HG02943 (cell line): ENCODE data around the gene NUDT6.
"Not testable (repeated sequence)": the region's sequence is repeated elsewhere in the genome, so short reads cannot be mapped to it uniquely, and the experiment has no call there.

Experiments used
- ATAC-seq: cut with Tn5 transposase; IDR thresholded peaks from one replicate; pipeline ENCODE4 v1.9.1; 2021; ENCODE audit warnings: mild to moderate bottlenecking, low read depth, moderate library complexity; ENCODE audit not compliant: unreplicated experiment

The NUDT6 gene

DNA sequence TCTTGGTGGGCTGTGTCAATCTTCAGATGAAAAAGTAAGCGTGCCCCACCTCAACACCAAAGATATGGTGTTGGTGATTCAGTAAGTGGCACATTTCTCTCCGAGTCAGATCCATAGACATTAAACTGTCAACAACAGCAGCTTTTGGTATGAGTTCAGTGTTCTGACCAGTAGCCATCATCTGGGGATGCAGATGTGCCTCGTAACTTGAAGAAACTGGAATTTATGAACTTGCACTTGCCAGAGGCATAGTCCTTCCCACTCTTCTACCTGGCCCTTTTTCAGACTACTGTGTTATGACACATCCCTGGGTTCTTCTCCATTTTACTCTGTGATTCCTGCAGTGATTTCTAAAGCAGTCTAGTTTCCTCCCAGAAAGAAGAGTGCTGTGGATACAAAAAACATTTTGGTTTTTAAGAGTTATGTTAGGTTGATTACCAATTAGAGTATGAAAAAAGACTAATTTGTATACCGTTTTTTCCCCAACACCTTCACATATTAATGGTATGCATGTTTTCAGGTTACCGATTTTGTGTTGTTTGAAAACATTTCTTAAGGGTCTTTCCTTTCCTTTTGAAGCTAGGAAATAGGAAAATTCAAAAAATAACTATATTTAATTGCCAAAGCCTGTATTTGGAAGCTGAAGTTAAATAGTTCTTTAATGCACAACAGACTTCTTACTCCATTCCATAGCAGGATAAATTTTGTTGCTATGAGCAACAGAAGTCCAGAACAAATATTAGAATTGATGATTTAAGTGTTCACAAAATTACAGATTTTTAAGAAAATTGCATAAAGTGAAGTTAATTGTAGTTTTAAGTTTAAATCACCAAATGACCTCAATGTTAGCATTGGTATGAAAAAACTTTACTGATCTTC, 39.3 kb downstream of the NUDT6 start:
- ATAC-seq, result no peak

DNA sequence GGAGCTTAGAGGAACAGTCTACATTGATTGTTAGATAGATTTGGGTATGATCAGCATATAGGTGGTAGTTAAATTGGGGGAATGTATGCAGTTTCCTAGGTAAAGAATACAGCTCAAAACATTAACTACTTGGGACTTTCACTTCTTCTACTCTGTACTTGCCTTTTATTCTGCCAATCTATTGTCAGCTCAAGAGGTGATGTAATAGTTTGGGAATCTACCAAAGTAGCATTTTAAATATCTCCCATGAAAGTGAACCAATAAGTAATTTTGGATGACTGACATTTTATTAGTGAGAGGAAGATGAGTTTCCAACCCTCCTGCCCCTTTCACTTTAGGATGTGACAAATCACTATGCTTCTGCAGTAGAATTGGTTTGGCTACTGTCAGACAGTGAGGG, 43.4 kb downstream of the NUDT6 start:
- no peak for ATAC-seq

DNA sequence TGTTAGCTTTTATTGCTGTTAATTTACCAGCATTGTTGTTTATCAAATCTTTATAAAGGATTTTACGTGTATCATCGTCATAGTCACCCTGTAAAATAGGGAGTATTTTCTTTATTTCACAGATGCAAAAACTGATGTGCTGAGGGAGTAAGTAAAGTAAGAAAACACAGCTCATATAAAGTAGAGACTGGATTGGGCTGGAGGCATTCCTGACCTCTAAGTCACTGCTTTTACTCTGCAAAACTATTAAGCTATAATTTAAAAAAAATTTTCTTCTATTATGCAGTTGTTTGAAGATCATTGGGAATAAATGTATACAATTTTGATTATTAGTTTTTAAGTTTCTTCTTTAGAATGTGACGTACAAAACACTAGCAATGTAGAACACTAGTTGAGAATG, 45.9 kb downstream of the NUDT6 start:
- ATAC-seq, result no peak

DNA sequence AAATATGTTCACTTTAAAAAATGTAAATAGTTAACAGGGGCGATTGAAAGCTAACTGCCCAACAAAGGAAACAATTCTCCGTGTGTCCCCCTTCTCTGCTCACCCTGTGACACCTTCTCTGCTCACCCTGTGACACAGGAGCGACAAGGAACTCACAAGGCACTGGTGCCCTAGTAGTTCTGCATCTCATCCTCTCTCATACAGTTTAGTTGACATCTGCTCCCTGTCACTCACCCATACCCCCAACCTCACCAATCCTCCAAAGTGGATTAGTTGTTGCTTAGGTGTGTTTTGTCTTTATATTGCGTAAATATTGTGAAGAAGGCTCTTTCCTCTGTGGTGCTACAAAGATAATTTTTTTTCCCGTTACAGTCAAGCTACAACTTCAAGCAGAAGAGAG, 46.4 kb downstream of the NUDT6 start:
- ATAC-seq, result no peak

DNA sequence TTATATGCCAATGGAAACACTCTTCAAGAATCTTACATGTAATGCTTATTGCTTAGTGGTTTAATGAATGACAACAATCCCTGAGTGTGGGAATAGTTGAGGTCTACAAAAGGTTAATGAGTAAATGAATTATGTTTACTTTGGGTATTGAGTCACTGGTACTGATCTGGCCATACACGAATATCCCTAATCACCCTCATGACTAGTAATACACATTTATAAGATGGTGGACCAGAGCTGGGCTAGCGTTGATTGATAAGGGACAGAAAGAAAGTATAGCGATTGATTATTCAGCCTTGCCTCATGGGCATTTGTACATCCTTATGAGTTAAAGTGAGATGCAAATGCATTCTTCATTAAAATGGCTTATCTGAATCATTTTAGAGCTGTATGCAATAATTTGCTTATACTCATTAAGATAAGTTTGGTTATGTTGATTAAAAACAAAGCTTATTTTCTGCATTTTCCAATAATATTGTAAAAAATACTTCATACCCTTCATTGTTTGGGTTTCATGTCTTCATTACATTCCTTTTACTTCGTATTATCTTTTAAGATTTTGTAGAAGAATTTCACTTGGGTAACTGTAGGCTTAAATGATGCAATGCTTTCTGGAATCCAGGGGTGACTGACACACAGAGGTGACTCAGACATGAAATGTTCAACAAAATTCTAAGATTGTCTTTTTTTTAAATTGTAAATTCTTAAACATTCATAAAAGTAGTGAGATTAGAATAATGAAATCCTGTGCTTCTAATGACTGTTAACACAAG, 48.4 kb downstream of the NUDT6 start:
- ATAC-seq, result no peak

DNA sequence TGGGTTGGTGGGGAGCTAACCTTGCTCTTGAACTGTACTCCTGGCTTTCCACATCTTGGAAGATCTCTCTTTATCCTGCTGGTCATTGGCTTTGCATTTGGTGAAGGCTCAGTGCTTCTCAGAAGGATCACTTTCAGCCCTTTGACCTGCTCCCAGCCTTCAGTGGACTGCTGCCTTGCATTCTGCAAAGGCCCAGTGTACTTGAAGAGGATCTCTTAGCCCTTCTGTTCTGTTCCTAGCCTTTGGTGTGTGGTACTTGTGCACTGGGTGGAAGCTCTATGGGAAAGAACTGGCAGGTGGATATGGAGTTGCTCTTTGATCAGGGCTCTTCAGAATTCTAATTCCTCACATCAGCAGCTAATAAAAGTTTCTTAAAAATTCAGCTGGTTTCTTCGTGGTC, 49.3 kb downstream of the NUDT6 start:
- ATAC-seq, result no peak

DNA sequence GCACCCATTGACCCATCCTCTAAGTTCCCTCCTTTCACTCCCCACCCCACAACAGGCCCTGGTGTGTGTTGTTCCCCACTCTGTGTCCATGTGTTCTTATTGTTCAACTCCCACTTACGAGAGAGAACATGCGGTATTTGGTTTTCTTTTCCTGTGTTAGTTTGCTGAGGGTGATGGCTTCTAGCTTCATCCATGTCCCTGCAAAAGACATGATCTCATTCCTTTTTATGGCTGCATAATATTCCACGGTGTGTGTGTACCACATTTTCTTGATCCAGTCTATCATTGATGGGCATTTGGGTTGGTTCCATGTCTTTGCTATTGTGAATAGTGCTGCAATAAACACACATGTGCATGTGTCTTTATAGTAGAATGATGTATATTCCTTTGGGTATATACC, 54.2 kb downstream of the NUDT6 start:
- not testable (repeated sequence) for ATAC-seq

DNA sequence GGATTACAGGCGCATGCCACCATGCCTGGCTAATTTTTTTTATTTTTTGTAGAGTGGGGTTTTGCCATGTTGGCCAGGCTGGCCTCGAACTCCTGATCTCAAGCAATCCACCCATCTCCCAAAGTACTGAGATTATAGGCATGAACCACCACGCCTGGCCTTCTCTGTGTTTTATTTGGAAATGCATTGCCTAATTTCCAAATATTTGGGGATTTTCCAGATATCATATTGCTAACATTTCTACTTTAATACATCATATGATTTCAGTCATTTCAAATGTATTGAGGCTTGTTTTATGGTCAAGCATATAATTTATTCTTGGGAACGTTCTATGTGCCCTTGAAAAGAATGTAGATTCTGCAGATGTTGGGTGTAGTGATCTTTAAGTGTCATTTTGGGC, 57.0 kb downstream of the NUDT6 start:
- ATAC-seq, result no peak

DNA sequence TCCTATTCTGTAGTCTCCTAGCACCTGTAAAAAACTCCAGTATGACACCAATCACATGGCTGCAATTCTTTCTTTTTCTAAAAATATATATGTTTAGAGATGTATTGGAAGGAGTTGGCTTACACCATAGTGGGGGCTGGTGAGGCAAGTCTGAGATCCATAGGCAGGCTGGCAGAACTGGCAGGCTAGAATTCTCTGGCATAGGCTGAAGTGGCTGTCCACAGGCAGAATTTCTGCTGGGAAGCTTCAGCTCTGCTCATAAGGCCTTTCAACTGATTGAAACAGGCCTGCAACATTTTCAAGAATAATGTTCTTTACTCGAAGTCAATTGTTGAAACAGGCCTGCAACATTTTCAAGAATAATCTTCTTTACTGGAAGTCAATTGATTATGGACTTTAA, 58.8 kb downstream of the NUDT6 start:
- no peak for ATAC-seq

DNA sequence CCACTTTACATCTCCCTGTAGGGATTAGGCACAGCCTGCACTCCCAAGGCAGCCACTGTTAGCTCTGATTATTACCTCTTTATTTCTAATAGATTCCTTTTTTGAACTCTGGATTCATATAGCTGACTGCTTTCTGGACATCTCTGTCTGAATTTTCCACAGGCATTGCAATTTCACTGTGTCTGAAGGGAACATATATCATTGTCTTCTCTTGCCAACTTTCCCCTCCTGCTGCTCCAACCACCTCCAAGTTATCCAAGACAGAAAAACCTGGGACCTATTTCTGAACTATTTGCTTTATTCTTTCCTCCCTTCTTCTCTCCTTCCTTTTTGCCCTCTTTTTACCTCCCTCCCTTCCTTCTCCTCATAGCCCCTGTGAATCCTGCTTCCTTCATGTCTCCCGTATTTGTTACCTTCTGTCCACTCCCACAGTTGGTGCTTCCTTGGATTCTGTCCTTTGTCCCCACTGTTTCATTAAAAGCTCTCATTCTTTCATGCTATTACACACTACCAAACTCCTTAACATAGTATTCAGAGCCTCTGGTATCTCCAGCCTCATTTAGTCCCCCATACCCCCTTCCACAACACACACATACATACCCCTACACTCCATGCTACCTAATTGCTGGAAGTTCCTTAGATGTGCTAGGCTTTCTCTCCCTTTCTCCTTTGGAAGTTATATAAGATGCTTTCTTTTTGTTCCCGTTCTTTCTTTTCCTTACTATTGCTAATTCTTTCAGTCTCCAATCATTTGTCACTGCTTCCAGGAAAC, 61.0 kb downstream of the NUDT6 start:
- no peak for ATAC-seq

DNA sequence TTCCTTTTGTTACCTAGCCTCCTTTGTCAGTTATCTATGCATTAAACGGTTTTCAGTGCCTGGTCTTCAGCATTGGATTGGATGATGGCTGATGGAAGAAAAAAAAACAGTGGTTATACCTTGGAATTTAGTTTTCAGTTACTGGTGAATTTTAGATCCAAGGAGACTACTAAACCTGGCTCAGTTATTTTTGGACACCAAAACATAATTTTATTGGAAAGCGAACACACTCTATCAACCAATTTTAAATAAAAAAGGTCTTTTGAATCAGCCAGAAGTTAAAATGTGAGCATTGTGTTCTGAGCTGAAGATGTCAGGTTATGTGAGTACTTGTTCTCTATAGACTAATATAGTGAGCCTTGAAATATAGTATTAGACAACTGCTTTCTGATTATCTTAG, 63.7 kb downstream of the NUDT6 start:
- ATAC-seq, result no peak

DNA sequence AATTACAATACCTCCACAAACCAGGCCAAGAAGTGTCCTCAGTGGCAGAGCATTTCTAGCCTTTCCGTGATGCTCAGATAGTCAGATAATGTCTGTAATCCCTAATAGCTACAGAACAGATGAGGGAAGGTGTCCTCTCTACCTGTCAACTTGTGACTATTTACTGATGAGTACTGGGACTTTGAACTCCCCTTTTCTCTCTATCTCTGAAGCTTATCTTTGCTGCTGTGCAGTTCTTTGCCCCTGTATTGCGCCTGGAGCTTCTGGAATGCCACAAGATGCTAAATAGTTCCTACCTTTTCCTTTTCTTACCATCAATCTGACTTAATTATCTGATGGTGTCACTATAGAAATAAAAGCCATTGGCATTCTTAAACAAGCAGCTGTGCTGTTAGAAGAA, 65.2 kb downstream of the NUDT6 start:
- no peak for ATAC-seq

DNA sequence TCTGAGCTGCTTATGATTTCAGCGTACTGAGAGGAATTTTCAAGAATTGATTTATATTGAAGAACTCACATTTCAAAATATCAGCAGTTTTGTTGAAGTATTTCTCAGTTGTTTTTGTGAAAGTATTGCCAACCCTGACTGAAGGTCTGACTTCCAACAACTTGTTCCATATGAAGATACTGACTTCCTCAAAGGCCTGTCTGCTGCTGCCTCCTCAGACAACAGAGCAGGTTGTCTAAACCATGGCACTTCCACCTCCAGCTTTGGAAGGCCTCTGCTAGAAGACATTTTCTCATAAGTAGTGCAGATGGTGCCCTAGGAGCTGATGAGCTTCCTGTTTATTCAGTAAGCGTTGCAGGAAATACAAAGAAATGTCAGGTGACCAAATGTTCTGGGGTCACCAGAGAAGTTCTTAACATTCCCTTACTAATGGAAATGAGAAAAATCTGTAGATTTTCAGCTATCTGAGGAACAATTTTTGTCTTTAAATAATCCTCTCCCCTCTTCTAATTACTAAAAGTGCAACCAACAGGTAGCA, 67.0 kb downstream of the NUDT6 start:
- ATAC-seq, result no peak

DNA sequence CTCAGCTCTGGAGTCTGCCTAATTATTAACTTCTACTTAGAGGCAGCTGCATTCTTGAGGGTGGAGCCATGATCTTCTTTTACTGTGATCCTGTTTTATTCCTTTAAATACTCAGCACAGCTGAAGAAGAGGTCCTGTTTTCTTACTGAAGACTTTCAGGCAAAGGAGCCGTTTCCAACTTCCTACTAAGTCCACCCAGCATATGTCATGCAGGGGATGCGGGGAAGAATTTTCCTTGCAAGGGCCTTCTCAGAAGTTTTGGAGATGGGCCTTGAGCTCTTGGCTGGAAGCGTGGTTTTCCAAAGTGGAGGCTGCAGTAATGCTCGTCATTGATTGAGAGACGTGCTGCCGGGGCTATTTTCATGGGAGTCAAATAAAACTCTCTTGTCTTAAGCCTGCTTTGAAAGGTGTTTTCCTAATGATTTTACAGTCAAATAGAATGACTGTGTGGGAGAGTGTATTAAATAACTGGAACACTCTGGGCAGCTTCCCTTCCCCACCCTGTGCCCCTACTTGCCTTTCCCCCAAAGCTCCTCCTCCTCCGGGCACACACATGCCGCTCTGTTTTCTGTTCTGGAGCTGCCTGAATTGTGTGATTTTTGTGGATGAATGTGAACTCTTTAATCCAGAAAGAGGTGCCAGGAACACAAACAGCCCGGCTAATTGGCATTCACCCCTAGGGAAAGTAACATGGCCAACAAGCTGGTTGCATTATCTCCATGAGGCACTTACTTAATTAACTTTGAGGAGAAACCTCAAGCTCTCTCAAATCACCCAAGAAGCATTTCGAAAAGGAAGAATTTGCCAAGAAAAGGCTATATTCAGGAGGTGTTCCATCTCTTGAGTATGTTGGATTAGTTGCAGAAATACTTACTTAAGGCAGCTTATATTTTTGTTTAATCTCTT, 67.7 kb downstream of the NUDT6 start:
- no peak for ATAC-seq

DNA sequence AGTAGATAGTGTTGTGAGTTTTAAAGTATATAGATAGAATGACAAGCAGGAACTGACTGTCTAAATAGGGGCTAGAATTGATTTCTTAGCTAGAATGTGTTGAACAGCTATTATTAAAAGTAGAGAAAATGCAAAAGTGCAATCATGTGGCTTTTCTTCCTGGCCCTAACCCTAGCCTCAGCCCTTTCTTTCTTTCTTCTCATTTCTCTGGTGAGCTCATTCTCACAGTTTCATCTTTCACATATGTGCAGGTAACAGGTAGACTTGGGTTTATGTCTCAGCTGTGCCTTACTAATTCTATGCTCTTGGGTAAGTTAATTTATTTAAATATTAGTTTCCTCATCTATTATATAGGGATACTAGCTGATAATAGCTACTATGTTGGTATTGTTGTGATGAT, 70.8 kb downstream of the NUDT6 start:
- no peak for ATAC-seq

DNA sequence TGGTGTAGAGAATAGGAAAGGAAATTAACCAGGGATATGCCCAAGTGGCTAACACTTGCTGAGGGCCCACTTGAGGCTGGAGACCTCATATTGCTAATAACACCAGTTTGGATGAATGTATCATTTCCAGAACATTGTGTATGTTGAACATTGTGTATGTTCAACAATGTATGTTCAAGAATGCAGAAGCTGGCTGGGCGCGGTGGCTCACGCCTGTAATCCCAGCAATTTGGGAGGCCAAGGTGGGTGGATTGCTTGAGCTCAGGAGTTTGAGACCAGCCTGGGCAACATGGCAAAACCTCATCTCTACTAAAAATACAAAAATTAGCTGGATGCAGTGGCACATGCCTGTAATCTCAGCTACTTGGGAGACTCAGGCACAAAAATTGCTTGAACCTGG, 72.6 kb downstream of the NUDT6 start:
- not testable (repeated sequence) for ATAC-seq

DNA sequence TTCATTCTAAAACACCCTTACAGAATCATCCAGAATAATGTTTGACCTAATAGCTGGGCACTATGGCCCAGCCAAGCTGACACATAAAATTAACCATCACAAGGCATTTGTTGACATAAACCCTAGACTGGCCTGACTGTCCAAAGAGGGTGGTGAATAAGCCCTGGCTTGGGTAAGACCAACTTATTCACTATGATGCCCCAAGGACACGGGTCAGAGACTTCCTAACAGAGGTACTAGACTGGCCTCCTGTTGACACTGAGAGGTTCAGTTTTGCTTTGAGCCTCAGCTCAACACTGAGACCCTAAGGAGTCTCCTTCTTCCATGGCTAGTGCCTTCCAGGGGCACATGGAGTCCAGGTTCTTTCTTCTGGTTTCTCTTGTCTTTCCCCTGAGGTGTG, 74.5 kb downstream of the NUDT6 start:
- ATAC-seq, result no peak

DNA sequence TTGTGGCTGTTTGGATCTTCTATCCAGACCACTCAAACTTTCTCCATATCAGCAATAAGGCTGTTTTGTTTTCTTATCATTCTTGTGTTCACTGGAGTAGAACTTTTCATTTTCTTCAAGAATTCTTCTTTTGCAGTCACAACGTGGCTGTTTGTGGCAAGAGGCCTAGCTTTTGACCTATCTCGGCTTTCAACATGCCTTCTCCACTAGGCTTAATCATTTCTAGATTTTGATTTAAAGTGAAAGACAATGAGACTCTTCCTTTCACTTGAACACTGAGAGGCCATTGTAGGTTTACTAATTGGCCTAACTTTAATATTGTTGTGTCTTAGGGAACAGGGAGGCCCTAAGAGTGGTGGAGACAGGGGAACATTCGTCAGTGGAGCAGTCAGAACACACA, 76.6 kb downstream of the NUDT6 start:
- ATAC-seq, result no peak

DNA sequence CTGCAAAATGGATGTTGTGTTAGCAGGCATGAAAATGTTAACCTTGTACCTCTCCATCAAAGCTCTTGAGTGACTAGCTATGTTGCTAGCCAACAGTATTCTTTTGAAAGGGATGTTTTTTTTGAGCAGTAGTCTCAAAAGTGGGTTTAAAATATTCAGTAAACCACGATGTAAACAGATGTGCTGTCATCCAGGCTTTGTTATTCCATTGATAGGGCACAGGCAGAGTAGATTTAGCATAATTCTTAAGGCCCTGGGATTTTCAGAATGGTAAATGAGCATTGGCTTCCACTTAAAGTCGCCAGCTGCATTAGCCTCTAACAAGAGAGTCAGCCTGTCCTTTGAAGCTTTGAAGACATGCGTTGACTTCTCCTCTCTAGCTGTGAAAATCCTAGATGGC, 77.3 kb downstream of the NUDT6 start:
- no peak for ATAC-seq

DNA sequence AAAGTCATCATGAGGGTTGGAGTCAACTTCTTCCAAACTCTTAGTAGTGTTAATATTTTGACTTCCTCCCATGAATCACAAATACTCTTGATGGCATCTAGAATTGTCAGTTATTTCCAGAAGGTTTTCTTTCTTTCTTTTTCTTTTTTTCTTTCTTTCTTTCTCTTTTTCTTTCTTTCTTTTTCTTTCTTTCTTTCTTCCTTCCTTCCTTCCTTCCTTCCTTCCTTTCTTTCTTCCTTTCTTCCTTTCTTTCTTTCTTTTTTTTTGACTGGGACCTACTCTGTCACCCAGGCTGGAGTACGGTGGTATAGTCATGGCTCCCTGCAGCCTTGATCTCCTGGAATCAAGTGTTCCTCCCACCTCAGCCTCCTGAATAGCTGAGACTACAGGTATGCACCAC, 78.0 kb downstream of the NUDT6 start:
- ATAC-seq, result not testable (repeated sequence)
